Fibroblast of pulmonary artery (primary cell): Measurements from ENCODE around the gene TM4SF20.
A peak's percentile ranks its signal among the peaks of the same experiment; 100 is the strongest.

Source experiments
- DNase-seq: peaks from one replicate; pipeline ENCODE4 v3.0.0-alpha.2; 2010; ENCODE audit warnings: low read depth
- H3K4me3 ChIP-seq: replicated peaks from 2 replicates; pipeline ENCODE4 v1.5.1; 2011; ENCODE audit warnings: low read depth, mild to moderate bottlenecking, control low read depth, low read length, moderate library complexity
- TF ChIP-seq, protein P1 (sequence below): IDR thresholded peaks from 2 replicates; pipeline ENCODE4 v1.5.1; 2011; ENCODE audit warnings: mild to moderate bottlenecking, control low read depth, low read length, inconsistent platforms; ENCODE audit errors: missing control alignments

The TM4SF20 gene

GRCh38 chr2:227406177-227407031 is 27.3 kb upstream of the TM4SF20 start:
- no peak overlapping the region for H3K4me3 ChIP-seq
- DNase-seq = peak; percentile 99
- TF ChIP-seq, protein P1, sequence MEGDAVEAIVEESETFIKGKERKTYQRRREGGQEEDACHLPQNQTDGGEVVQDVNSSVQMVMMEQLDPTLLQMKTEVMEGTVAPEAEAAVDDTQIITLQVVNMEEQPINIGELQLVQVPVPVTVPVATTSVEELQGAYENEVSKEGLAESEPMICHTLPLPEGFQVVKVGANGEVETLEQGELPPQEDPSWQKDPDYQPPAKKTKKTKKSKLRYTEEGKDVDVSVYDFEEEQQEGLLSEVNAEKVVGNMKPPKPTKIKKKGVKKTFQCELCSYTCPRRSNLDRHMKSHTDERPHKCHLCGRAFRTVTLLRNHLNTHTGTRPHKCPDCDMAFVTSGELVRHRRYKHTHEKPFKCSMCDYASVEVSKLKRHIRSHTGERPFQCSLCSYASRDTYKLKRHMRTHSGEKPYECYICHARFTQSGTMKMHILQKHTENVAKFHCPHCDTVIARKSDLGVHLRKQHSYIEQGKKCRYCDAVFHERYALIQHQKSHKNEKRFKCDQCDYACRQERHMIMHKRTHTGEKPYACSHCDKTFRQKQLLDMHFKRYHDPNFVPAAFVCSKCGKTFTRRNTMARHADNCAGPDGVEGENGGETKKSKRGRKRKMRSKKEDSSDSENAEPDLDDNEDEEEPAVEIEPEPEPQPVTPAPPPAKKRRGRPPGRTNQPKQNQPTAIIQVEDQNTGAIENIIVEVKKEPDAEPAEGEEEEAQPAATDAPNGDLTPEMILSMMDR = peak; percentile 83

DNA sequence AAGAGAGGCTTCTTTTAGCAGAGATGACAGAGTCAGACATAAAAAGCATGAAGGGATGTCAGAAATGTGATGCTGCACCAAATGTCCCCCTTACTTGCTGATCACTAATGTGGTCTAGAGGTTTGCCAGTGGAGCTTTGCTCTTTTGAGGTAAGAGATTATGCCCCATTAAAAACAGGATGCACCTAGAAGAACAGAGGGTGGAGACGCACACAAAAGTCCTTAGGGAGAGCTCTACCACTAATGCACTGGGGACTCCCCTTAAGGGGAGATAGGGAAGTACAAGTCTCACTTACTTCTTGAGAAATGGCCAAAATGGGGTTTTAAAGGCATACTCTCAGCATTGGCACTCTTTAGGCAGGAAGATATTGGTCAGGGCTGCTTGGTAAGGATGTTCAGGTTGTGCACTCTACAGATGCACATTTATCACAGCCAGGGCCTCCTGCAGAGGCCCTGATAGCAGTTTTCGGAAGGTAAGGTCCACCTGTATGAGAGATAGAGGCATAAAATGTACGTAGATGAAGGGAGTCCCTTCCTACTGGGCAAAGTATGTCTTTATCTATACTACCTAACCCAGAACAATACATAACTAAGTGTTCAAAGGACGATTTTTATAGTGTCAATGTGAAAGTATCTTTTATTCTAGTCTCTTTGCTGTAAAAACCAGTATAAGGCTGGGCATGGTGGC is 25.6 kb upstream of the TM4SF20 start:
- TF ChIP-seq, protein P1 = no peak
- no peak for DNase-seq
- no peak overlapping the region for H3K4me3 ChIP-seq

DNA sequence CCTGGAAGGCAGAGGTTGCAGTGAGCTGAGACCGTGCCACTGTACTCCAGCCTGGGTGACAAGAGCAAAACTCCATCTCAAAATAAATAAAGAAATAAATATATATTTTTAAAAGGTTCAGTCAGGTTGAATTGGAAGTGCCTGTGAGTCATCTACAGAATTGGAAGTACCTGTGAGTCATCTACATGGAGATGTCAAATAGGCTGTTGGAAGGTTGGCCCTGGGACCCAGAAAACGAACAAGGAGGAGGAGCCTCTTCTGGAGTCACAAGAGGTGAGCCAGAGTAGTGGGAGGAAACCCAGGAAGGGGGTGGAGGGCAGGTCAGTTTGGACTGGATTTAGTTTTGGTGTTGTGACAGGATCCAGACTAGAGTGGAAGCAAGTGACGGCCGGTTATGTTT is 23.9 kb upstream of the TM4SF20 start:
- H3K4me3 ChIP-seq = no peak overlapping the region
- TF ChIP-seq, protein P1 = no peak
- DNase-seq = no peak

- no peak overlapping the region for H3K4me3 ChIP-seq
- TF ChIP-seq, protein P1 = no peak
- DNase-seq = no peak
Measured at GRCh38 chr2:227402321-227402720, 23.2 kb upstream of the TM4SF20 start.

DNA sequence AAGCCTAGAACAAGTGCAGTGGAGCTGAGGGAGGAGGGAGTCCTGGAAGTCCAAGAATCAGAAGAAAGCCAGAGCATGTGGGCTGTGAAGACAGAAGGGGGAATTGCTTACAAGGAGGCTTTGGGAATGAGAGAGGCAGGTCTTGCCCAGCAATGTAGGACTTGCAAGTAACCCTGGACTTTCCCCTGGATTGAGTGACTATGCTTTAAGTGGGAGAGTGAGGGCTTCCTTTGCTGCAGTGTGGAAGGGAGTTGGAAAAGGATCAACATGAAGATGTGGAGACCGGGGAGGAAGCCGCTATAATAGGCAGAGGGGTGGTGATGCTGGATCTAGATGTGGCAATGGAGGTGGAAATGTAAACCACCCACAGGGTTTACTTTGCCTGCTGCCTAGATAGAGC is 22.4 kb upstream of the TM4SF20 start:
- DNase-seq = no peak
- no peak overlapping the region for H3K4me3 ChIP-seq
- TF ChIP-seq, protein P1 = no peak

DNA sequence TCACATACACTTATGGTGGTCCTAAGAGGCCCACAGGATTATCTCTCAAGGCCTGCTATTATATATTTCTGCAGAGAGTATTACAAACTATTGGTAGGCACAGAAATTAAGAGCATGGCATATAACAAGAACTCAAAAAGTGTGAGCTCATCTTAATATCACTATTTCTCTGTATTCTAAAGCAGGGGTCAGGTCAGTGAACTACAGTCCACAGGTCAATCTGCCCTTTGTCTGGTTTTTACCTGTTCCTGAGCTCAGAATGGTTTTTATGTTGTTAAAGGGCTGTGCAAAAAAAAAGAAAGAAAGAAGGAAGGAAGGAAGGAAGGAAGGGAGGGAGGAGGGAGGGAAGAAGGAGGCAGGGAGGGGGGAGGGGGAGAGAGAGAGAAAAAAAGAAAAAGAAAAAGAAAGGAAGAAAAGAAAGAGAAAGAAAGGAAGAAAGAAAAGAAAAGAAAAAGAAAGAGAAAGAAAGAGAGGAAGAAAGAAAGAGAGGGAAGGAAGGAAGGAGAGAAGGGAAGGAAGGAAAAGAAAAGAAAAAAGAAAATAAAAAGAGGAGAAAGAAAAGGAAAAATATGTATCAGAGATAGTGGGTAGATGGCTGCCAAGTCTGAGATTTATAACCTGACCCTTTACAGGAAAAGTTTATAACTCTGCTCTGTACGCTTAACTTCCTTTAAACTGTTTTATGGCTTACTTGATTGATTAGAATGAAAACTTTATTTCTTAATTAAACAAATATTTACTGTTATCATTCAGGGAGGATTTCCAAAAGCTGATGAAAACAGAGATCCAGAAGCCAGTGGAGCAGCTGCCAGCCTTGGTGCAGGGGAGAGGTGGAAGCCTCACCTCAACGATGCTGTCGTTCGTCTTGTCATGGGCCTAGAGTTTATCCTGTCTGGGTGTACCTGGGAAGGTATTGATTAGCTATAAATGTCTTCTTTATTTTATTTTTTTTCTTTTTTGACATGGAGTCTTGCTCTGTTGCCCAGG is 19.9 kb upstream of the TM4SF20 start:
- DNase-seq = no peak
- no peak overlapping the region for H3K4me3 ChIP-seq
- TF ChIP-seq, protein P1 = no peak
